Measurements from ENCODE around the gene MAGI1.

Gene MAGI1

GRCh38 chr3:65334045-65334665 lies 704.6 kb downstream of the MAGI1 start:
- no peak for DNase-seq

GRCh38 chr3:65331730-65332129 lies 707.0 kb downstream of the MAGI1 start:
- no peak for DNase-seq

- no peak for DNase-seq
These were observed 708.6 kb downstream of the MAGI1 start for GRCh38 chr3:65330072-65330471.

DNA sequence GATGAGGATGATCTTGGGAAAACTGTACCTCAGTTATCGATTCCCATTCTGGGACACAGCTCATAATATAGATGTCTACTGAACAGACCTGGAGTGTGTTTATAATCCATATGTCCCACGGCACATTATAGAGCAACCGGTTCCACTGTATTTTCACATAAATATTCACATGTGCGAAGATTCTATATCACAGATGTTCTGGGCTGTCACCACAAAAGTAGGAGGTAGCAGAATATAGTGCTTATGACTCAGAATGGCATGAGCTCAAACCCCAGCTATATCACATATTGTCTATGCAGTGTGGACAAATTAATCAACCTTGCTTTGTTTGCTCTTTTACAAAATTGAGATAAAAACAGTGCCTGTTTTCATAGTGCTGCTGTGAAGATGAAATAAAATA lies 710.6 kb downstream of the MAGI1 start:
- no peak for DNase-seq

DNA sequence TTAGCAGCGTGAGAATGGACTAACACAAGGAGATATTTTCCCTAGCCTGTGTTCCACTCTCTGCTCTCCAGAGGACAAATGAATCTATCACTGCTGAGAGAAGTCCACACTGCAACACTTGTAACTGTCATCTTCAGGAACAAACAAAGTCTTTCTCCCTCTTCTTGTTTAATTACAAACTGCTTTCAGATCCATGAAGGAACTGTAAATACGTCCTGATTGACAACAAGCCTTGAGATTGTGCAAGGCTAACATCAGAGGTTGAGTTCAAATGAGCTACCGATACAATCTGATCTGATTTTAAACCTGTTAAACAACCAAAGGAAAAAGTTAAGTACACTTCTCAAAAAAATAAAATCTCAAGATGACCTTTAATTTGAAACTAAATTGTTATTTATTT lies 712.1 kb downstream of the MAGI1 start:
- DNase-seq: no peak

GRCh38 chr3:65322910-65323309 lies 715.8 kb downstream of the MAGI1 start:
- DNase-seq: no peak

GRCh38 chr3:65318231-65318630 lies 720.5 kb downstream of the MAGI1 start:
- no peak for DNase-seq

DNA sequence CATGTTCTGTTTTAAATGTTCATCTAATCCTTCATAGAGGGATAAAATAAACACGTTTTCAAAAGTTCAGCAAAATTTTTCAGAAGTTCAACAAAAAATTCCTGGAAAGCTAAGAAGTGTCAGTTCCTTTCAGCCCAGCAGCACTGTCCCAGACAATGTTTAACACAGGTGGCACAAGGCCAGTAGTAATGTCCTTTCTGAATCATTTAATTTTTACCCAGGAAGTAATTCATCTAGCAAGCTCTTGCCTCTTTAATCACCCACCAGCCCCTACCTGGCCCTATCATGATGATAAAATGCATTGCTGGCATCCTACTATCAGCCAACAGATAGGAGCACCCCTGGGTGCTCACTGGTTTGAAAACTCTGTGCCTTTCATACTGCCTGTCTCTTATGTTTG lies 723.8 kb downstream of the MAGI1 start:
- DNase-seq: no peak

DNA sequence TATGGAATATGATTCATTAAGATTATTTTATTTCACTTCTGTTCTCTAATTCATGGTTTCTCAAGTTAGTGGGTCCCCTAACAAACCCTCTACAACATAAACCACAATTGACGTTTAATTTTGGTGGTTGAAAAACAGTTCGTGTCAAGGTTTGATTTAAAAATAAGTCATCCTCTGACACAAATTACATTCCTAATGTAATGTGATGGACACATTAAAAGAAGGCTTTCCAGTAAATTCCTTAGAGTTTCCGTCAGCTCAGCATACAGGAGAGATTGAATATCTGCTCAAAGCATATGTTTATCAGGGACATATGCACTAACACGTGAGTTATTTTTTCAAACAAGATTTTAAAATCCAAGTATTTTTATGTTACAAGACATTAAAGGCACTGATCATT lies 724.4 kb downstream of the MAGI1 start:
- no peak for DNase-seq

DNA sequence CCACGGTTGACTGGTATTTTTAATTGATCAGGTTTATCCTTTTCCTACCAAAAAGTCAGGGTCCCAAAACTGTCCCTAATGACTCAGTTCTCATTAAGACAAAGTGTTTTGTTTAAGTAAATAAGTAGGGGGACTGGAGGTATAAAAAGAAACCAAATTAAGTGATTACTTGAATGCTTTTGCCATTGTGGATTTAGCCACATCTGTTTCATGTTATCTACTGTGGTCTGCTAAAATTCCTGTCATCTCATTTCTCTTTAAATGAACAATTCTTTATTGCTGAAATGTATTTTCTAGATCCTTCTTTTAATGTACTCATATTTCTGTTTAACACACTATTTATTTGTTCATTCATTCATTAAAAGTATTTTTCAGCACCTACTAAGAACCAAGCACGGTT lies 725.1 kb downstream of the MAGI1 start:
- no peak for DNase-seq

GRCh38 chr3:65305836-65306235 lies 732.9 kb downstream of the MAGI1 start:
- DNase-seq: no peak
